Measurements from ENCODE around the gene TSSK2.

- TF ChIP-seq CTCF (IDR thresholded peaks at IDR 0.05) (no peak), POLR2A (IDR thresholded peaks at IDR 0.05) (no peak)
These were observed 37.2 kb downstream of the TSSK2 start for GRCh38 chr22:19168088-19168890.

All from thyroid gland (tissue), 4 donors.